Measurements from ENCODE around the gene CUL5.

GRCh38 chr11:108007819-108008218 lies 879 bp upstream of the CUL5 start:
- TF ChIP-seq POLR2AphosphoS5 (IDR thresholded peaks at IDR 0.05; ENCODE audit: low read depth, low read length) (no peak), POLR2A (IDR thresholded peaks at IDR 0.05; ENCODE audit: low read depth, low read length) (no peak), TAF1 (IDR thresholded peaks at IDR 0.05; ENCODE audit: borderline replicate concordance, low read depth, low read length) (no peak)
